ENCODE data around the gene RPL37A.

Gene RPL37A

GRCh38 chr2:216503697-216504375, 5.2 kb downstream of the RPL37A start:
- Histone ChIP-seq H4K20me1 (ENCODE audit: low read depth, low read length) (peaks cover 34% of the 10 kb centered on the region), H3K4me2 (ENCODE audit: low read depth, low read length, poor library complexity, severe bottlenecking) (no peak overlapping the region)
- no peak for TF ChIP-seq EZH2phosphoT487 (conservative IDR thresholded peaks at IDR 0.05; ENCODE audit: low read length)
- no peak for TF ChIP-seq CTCF (IDR thresholded peaks at IDR 0.05; ENCODE audit: insufficient read depth, low read length, poor library complexity, severe bottlenecking)

GRCh38 chr2:216504376-216504762, 5.7 kb downstream of the RPL37A start:
- Histone ChIP-seq H3K9ac (ENCODE audit: low read length) (no peak overlapping the region), H4K20me1 (ENCODE audit: low read depth, low read length) (peaks cover 34% of the 10 kb centered on the region), H3K4me2 (ENCODE audit: low read depth, low read length, poor library complexity, severe bottlenecking) (no peak overlapping the region), H2AFZ (ENCODE audit: low read depth, low read length, severe bottlenecking) (no peak overlapping the region), H3K9me3 (ENCODE audit: insufficient read depth, low read length) (no peaks in the 10 kb centered on the region), H3F3A (ENCODE audit: insufficient read depth) (peaks cover 78% of the 10 kb centered on the region), H3K27me3 (ENCODE audit: low read length) (no peaks in the 10 kb centered on the region), H3K9me2 (replicated peaks; ENCODE audit: insufficient read depth, low read length) (no peaks in the 10 kb centered on the region), H3K27ac (ENCODE audit: low read depth, low read length) (no peak overlapping the region), H3K36me3 (ENCODE audit: low read length) (peaks cover 46% of the 10 kb centered on the region), H3K4me3 (ENCODE audit: insufficient read depth, low read length, poor library complexity, severe bottlenecking) (no peak overlapping the region), H3K79me2 (ENCODE audit: insufficient read depth, low read length) (peaks cover 24% of the 10 kb centered on the region)
- no peak for TF ChIP-seq CTCF (IDR thresholded peaks at IDR 0.05; ENCODE audit: insufficient read depth, low read length, poor library complexity, severe bottlenecking)
- TF ChIP-seq EZH2phosphoT487 (conservative IDR thresholded peaks at IDR 0.05; ENCODE audit: low read length) = no peak

More at GRCh38 chr2:216503697-216504375, 5.2 kb downstream of the RPL37A start:
- H3K9me2 ChIP-seq (replicated peaks; ENCODE audit: insufficient read depth, low read length) = no peaks in the 10 kb centered on the region
- H3K9ac ChIP-seq (ENCODE audit: low read length) = no peak overlapping the region
- no peak overlapping the region for H2AFZ ChIP-seq (ENCODE audit: low read depth, low read length, severe bottlenecking)
- no peaks in the 10 kb centered on the region for H3K9me3 ChIP-seq (ENCODE audit: insufficient read depth, low read length)
- peaks cover 51% of the 10 kb centered on the region for H3K36me3 ChIP-seq (ENCODE audit: low read length)
- H3K4me3 ChIP-seq (ENCODE audit: insufficient read depth, low read length, poor library complexity, severe bottlenecking) = no peak overlapping the region
- H3F3A ChIP-seq (ENCODE audit: insufficient read depth) = peaks cover 82% of the 10 kb centered on the region
- peaks cover 29% of the 10 kb centered on the region for H3K79me2 ChIP-seq (ENCODE audit: insufficient read depth, low read length)
- no peaks in the 10 kb centered on the region for H3K27me3 ChIP-seq (ENCODE audit: low read length)
- H3K27ac ChIP-seq (ENCODE audit: low read depth, low read length) = no peak overlapping the region

GRCh38 chr2:216505133-216506106, 6.8 kb downstream of the RPL37A start:
- no peak overlapping the region for H3K27ac ChIP-seq (ENCODE audit: low read depth, low read length)

More at GRCh38 chr2:216505133-216506106, 6.8 kb downstream of the RPL37A start:
- H3K9ac ChIP-seq (ENCODE audit: low read length) = no peak overlapping the region
- H3K9me3 ChIP-seq (ENCODE audit: insufficient read depth, low read length) = no peaks in the 10 kb centered on the region
- H3K79me2 ChIP-seq (ENCODE audit: insufficient read depth, low read length) = peaks cover 13% of the 10 kb centered on the region
- no peak overlapping the region for H2AFZ ChIP-seq (ENCODE audit: low read depth, low read length, severe bottlenecking)
- no peaks in the 10 kb centered on the region for H3K27me3 ChIP-seq (ENCODE audit: low read length)
- H3F3A ChIP-seq (ENCODE audit: insufficient read depth) = peaks cover 69% of the 10 kb centered on the region
- no peak overlapping the region for H3K4me2 ChIP-seq (ENCODE audit: low read depth, low read length, poor library complexity, severe bottlenecking)
- H3K36me3 ChIP-seq (ENCODE audit: low read length) = peaks cover 36% of the 10 kb centered on the region
- no peak for TF ChIP-seq EZH2phosphoT487 (conservative IDR thresholded peaks at IDR 0.05; ENCODE audit: low read length)
- no peak for TF ChIP-seq CTCF (IDR thresholded peaks at IDR 0.05; ENCODE audit: insufficient read depth, low read length, poor library complexity, severe bottlenecking)
- H3K9me2 ChIP-seq (replicated peaks; ENCODE audit: insufficient read depth, low read length) = no peaks in the 10 kb centered on the region
- peaks cover 31% of the 10 kb centered on the region for H4K20me1 ChIP-seq (ENCODE audit: low read depth, low read length)
- no peak overlapping the region for H3K4me3 ChIP-seq (ENCODE audit: insufficient read depth, low read length, poor library complexity, severe bottlenecking)
